HG03457 (cell line): ENCODE results near the gene OSBPL9.
"Not testable (repeated sequence)": the region's sequence is repeated elsewhere in the genome, so short reads cannot be mapped to it uniquely, and the experiment has no call there.

Source experiments
- ATAC-seq: cut with Tn5 transposase; IDR thresholded peaks from one replicate; pipeline ENCODE4 v1.9.1; 2021; ENCODE audit warnings: moderate number of reproducible peaks; ENCODE audit not compliant: unreplicated experiment

The OSBPL9 gene

GRCh38 chr1:51702220-51702619, 85.3 kb downstream of the OSBPL9 start:
- ATAC-seq = not testable (repeated sequence)

GRCh38 chr1:51705035-51705434, 88.1 kb downstream of the OSBPL9 start:
- ATAC-seq = no peak

GRCh38 chr1:51708911-51709760, 92.2 kb downstream of the OSBPL9 start:
- ATAC-seq = no peak

- ATAC-seq = no peak
These were observed 93.1 kb downstream of the OSBPL9 start for GRCh38 chr1:51709951-51710350.

GRCh38 chr1:51712590-51712989, 95.7 kb downstream of the OSBPL9 start:
- ATAC-seq = no peak

- ATAC-seq = no peak
These were observed 97.6 kb downstream of the OSBPL9 start for GRCh38 chr1:51714374-51715019.

- ATAC-seq = no peak
These were observed 98.5 kb downstream of the OSBPL9 start for GRCh38 chr1:51715369-51715768.

- ATAC-seq = no peak
These were observed 99.9 kb downstream of the OSBPL9 start for GRCh38 chr1:51716746-51717145.

GRCh38 chr1:51717842-51718241, 101.0 kb downstream of the OSBPL9 start:
- ATAC-seq = no peak

- no peak for ATAC-seq
These were observed 102.3 kb downstream of the OSBPL9 start for GRCh38 chr1:51719146-51719545.

- no peak for ATAC-seq
These were observed 107.9 kb downstream of the OSBPL9 start for GRCh38 chr1:51724797-51725196.

GRCh38 chr1:51726051-51726450, 109.2 kb downstream of the OSBPL9 start:
- ATAC-seq = no peak

- ATAC-seq = no peak
These were observed 109.8 kb downstream of the OSBPL9 start for GRCh38 chr1:51726544-51727225.

GRCh38 chr1:51727366-51727765, 110.5 kb downstream of the OSBPL9 start:
- no peak for ATAC-seq

- no peak for ATAC-seq
These were observed 111.8 kb downstream of the OSBPL9 start for GRCh38 chr1:51728611-51729155.

GRCh38 chr1:51729156-51729823, 112.4 kb downstream of the OSBPL9 start:
- peak; percentile 89 for ATAC-seq

GRCh38 chr1:51729824-51730301, 113.0 kb downstream of the OSBPL9 start:
- peak; percentile 14 for ATAC-seq

- no peak for ATAC-seq
These were observed 115.1 kb downstream of the OSBPL9 start for GRCh38 chr1:51731998-51732397.

- no peak for ATAC-seq
These were observed 116.0 kb downstream of the OSBPL9 start for GRCh38 chr1:51732701-51733425.

GRCh38 chr1:51733426-51733774, 116.5 kb downstream of the OSBPL9 start:
- ATAC-seq = not testable (repeated sequence)
